Measurements from ENCODE around the gene LGR5. TPM values are rescaled to one million over a fixed set of nuclear protein-coding genes. Genes with fewer than 3 reads are reported as not detected.

Gene LGR5
- total and polyA plus RNA-seq, 2 donors (not counting 1 experiment from before 2014, with no cell fraction given) = not detected

DNA sequence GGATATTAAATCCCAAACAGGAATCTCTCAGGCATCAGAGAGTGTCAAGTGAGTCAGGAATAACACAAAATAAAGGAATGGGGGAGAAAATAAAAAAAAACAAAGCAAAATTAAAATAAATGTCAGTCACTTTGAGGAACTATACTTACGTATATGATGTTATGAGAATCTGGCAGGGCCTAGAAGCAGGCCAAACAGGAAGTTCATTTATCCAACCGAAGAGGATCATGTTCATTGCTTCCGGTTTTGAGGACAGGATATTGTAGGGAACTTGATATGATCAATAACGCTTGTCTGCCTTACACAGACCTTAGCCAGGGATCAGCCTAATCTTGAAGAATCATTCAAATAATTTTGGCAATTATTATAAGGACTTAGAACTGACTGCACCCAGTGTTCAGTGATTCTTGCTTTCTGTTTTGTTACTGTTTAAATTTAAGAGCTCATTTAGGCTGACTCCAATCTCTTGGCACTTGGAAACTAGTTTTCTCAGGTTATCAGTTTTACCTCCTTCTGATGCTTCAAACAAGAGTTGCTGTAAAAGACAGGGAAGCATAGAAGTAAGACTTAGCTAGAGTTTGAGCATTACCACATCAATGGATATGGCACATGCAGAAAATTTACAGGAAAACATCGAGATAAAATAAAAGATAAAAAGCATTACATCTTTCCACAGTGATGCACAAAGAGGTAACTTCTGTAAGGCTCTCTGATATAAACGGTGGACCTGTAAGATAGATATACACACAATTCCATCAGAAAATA lies 170.6 kb downstream of the LGR5 start:
- Histone ChIP-seq H3K4me3 (replicated peaks in 1 of 4; ENCODE audit: control extremely low read depth in 1 of 4, insufficient read depth in 1 of 4, low read depth in 3 of 4, low read length in 4 of 4) (no peak overlapping the region), H3K9ac (ENCODE audit: insufficient read depth, low read length) (no peak overlapping the region), H2AFZ (ENCODE audit: low read length) (no peak overlapping the region), H3K4me2 (ENCODE audit: extremely low read depth, insufficient read depth, low read length) (no peak overlapping the region), H3K79me2 (ENCODE audit: control insufficient read depth, insufficient read depth, low read length) (no peaks in the 10 kb centered on the region), H3K36me3 (ENCODE audit: control insufficient read depth, insufficient read depth, low read length) (peaks cover 8% of the 10 kb centered on the region), H3K4me1 (ENCODE audit: control insufficient read depth, extremely low read depth, insufficient read depth, low read length) (no peaks in the 10 kb centered on the region), H3K27ac (ENCODE audit: insufficient read depth, low read length) (no peak overlapping the region), H3K27me3 (ENCODE audit: control insufficient read depth, insufficient read depth, low read length) (no peaks in the 10 kb centered on the region), H3K9me3 (ENCODE audit: control insufficient read depth, insufficient read depth, low read depth, low read length) (no peaks in the 10 kb centered on the region), H4K20me1 (ENCODE audit: control insufficient read depth, extremely low read depth, insufficient read depth, low read length) (no peaks in the 10 kb centered on the region)
- no peak for TF ChIP-seq CTCF (conservative IDR thresholded peaks at IDR 0.05 in 1 of 2, IDR thresholded peaks at IDR 0.05 in 1 of 2; ENCODE audit: low read depth in 1 of 2, low read length in 2 of 2)
- no peak for TF ChIP-seq EZH2 (IDR thresholded peaks at IDR 0.05; ENCODE audit: low read length, missing control alignments)
- no peak for DNase-seq (ENCODE audit: low read depth in 2 of 2)

DNA sequence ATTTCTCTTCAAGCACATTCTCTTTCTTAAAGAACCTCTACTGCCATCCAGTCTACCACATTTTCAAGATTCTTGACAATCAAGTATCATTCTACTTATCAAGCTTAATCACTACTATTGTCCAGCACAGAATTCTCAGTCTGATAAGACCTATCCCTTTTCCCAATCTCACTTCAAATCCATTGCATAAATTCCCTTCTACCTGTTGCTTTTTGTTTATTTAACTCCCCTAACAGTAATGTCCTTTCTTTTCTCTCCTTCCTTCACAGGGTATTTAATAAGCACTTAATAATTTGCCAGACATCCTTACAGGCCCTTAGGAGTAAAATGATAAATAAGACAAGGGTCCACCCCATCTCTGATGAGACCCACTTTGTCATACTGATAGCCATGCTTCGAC lies 182.3 kb downstream of the LGR5 start:
- H4K20me1 ChIP-seq (ENCODE audit: control insufficient read depth, extremely low read depth, insufficient read depth, low read length) = no peaks in the 10 kb centered on the region
- H3K79me2 ChIP-seq (ENCODE audit: control insufficient read depth, insufficient read depth, low read length) = no peaks in the 10 kb centered on the region
- no peak overlapping the region for H3K9ac ChIP-seq (ENCODE audit: insufficient read depth, low read length)
- TF ChIP-seq EZH2 (IDR thresholded peaks at IDR 0.05; ENCODE audit: low read length, missing control alignments) (no peak), CTCF (conservative IDR thresholded peaks at IDR 0.05 in 1 of 2, IDR thresholded peaks at IDR 0.05 in 1 of 2; ENCODE audit: low read depth in 1 of 2, low read length in 2 of 2) (no peak)
- no peak overlapping the region for H3K4me3 ChIP-seq (replicated peaks in 1 of 4; ENCODE audit: control extremely low read depth in 1 of 4, insufficient read depth in 1 of 4, low read depth in 3 of 4, low read length in 4 of 4)
- H3K27ac ChIP-seq (ENCODE audit: insufficient read depth, low read length) = no peak overlapping the region
- H3K27me3 ChIP-seq (ENCODE audit: control insufficient read depth, insufficient read depth, low read length) = no peaks in the 10 kb centered on the region
- no peak for DNase-seq (ENCODE audit: low read depth in 2 of 2)
- H3K36me3 ChIP-seq (ENCODE audit: control insufficient read depth, insufficient read depth, low read length) = peaks cover 14% of the 10 kb centered on the region
- H3K9me3 ChIP-seq (ENCODE audit: control insufficient read depth, insufficient read depth, low read depth, low read length) = no peaks in the 10 kb centered on the region
- H3K4me1 ChIP-seq (ENCODE audit: control insufficient read depth, extremely low read depth, insufficient read depth, low read length) = no peaks in the 10 kb centered on the region
- H3K4me2 ChIP-seq (ENCODE audit: extremely low read depth, insufficient read depth, low read length) = no peak overlapping the region
- no peak overlapping the region for H2AFZ ChIP-seq (ENCODE audit: low read length)

GRCh38 chr12:71625476-71625875 lies 185.9 kb downstream of the LGR5 start:
- Histone ChIP-seq H2AFZ (ENCODE audit: low read length) (no peak overlapping the region), H3K27me3 (ENCODE audit: control insufficient read depth, insufficient read depth, low read length) (no peaks in the 10 kb centered on the region), H3K4me2 (ENCODE audit: extremely low read depth, insufficient read depth, low read length) (no peak overlapping the region), H3K79me2 (ENCODE audit: control insufficient read depth, insufficient read depth, low read length) (no peaks in the 10 kb centered on the region), H4K20me1 (ENCODE audit: control insufficient read depth, extremely low read depth, insufficient read depth, low read length) (no peaks in the 10 kb centered on the region), H3K9ac (ENCODE audit: insufficient read depth, low read length) (no peak overlapping the region), H3K9me3 (ENCODE audit: control insufficient read depth, insufficient read depth, low read depth, low read length) (no peaks in the 10 kb centered on the region), H3K4me3 (replicated peaks in 1 of 4; ENCODE audit: control extremely low read depth in 1 of 4, insufficient read depth in 1 of 4, low read depth in 3 of 4, low read length in 4 of 4) (no peak overlapping the region), H3K36me3 (ENCODE audit: control insufficient read depth, insufficient read depth, low read length) (peaks cover 10% of the 10 kb centered on the region), H3K4me1 (ENCODE audit: control insufficient read depth, extremely low read depth, insufficient read depth, low read length) (no peaks in the 10 kb centered on the region), H3K27ac (ENCODE audit: insufficient read depth, low read length) (no peak overlapping the region)
- TF ChIP-seq CTCF (conservative IDR thresholded peaks at IDR 0.05 in 1 of 2, IDR thresholded peaks at IDR 0.05 in 1 of 2; ENCODE audit: low read depth in 1 of 2, low read length in 2 of 2) = no peak
- TF ChIP-seq EZH2 (IDR thresholded peaks at IDR 0.05; ENCODE audit: low read length, missing control alignments) = no peak
- DNase-seq (ENCODE audit: low read depth in 2 of 2) = no peak
